NCI-H748 (cell line): ENCODE measurements around the gene SLC41A3.
"Not testable (repeated sequence)": the region's sequence is repeated elsewhere in the genome, so short reads cannot be mapped to it uniquely, and the experiment has no call there.

ENCODE experiments used
- DNase-seq: peaks from one replicate; lab custom pipeline; 2025; ENCODE audit not compliant: unreplicated experiment; lab: John Stamatoyannopoulos, UW

SLC41A3 gene

GRCh38 chr3:126056088-126056487 is 27.8 kb downstream of the SLC41A3 start:
- no peak for DNase-seq

GRCh38 chr3:126054870-126055269 is 29.1 kb downstream of the SLC41A3 start:
- no peak for DNase-seq

- DNase-seq = no peak
Observed at GRCh38 chr3:126053949-126054569, 29.9 kb downstream of the SLC41A3 start.

- DNase-seq = no peak
Observed at GRCh38 chr3:126053513-126053912, 30.4 kb downstream of the SLC41A3 start.

- DNase-seq = no peak
Observed at GRCh38 chr3:126052196-126053058, 31.5 kb downstream of the SLC41A3 start.

- DNase-seq = no peak
Observed at GRCh38 chr3:126051741-126052140, 32.2 kb downstream of the SLC41A3 start.

GRCh38 chr3:126051234-126051633 is 32.7 kb downstream of the SLC41A3 start:
- DNase-seq = no peak

- no peak for DNase-seq
Observed at GRCh38 chr3:126050626-126051025, 33.3 kb downstream of the SLC41A3 start.

- DNase-seq = no peak
Observed at GRCh38 chr3:126050050-126050392, 33.9 kb downstream of the SLC41A3 start.

- no peak for DNase-seq
Observed at GRCh38 chr3:126049289-126050049, 34.5 kb downstream of the SLC41A3 start.

GRCh38 chr3:126040386-126040785 is 43.5 kb downstream of the SLC41A3 start:
- DNase-seq = no peak

- no peak for DNase-seq
Observed at GRCh38 chr3:126039870-126040269, 44.1 kb downstream of the SLC41A3 start.

GRCh38 chr3:126038791-126039190 is 45.1 kb downstream of the SLC41A3 start:
- not testable (repeated sequence) for DNase-seq

GRCh38 chr3:126036056-126036549 is 47.8 kb downstream of the SLC41A3 start:
- no peak for DNase-seq

- no peak for DNase-seq
Observed at GRCh38 chr3:126035362-126036050, 48.4 kb downstream of the SLC41A3 start.

GRCh38 chr3:126034481-126035361 is 49.2 kb downstream of the SLC41A3 start:
- no peak for DNase-seq

GRCh38 chr3:126033765-126034164 is 50.2 kb downstream of the SLC41A3 start:
- DNase-seq = no peak

GRCh38 chr3:126033051-126033745 is 50.7 kb downstream of the SLC41A3 start:
- DNase-seq = no peak

- no peak for DNase-seq
Observed at GRCh38 chr3:126031981-126032471, 51.9 kb downstream of the SLC41A3 start.
